Suppressor macrophage treated with lipopolysaccharide for 1 hour (primary cell): ENCODE results near the gene BPHL.
"Not testable (repeated sequence)": the region's sequence is repeated elsewhere in the genome, so short reads cannot be mapped to it uniquely, and the experiment has no call there.

Experiments used
- DNase-seq, 3 donors: peaks; one replicate each; pipeline ENCODE4 v3.0.0-alpha.2; 2020 to 2022

The BPHL gene

DNA sequence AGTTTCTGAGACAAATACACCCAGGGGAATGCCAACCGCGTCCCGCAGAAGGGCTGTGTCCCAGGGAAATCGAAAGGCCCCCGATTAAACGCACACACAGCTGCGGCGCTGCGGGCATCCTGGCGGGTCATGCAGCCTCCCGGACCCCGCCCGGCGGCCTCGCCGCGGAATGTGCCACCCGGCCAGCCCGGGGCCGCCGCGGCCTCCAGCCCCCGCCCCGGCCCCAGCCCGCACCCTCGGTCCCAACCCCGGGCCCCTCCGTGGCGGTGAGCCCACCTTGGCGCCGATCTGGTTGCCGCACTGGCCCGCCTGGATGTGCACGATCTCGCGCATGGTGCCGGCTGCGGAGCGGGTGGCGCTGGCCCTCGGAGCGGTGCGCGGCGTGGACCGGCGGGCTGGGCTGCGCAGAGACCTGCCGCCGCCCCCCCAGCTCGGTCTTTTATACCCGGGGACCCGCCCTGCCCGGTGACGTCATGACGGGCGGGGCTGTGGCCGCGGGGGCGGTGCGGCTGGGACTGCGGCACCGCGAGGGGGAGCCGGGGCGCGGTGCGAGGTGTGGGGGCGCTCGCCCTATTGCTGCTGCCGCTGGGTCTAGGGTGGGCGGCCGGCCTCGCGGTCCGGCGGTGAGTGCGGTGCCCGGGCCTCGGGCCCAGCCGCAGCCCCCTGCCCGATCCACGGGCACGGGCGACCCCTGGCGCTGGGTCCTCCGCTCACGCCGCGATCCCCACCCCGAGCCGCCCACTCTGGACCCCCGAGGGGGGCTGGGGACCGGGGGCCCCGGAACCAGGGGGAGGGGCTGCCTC lies 38.8 kb downstream of the BPHL start, which contains the start of gene TUBB2A:
Gene TUBB2A (minus strand): TSS at position 414 of the 803 bp plus-strand sequence. CDS start 81 bp downstream, at position 333.
- DNase-seq, result peak; percentile 90 to 98 (median 95)

GRCh38 chr6:3159805-3160781 lies 41.6 kb downstream of the BPHL start:
- peak; percentile 52 to 60 (median 57) for DNase-seq

DNA sequence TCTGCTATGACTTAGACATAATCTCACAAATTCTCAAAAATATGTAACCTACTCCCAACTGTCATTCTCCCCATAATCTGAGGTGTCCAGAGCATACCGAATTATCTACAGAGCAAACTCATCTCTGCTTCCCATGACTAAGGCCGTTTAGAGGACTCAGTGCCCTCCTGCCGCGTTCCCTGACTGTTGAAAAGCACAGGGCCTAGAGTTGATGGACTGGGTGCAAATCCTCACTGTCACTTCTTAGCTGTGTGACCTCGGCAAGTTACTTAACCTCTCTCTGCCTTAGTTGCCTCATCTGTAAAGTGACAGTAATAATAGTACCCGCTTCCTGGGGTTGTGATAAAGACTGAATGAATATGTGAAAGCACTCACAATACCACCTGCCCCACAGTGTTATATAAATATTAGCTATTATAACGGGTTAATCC lies 43.6 kb downstream of the BPHL start:
- no peak for DNase-seq

- peak; percentile 65 to 81 (median 69) for DNase-seq
Observed at GRCh38 chr6:3162565-3163247, 44.2 kb downstream of the BPHL start.

DNA sequence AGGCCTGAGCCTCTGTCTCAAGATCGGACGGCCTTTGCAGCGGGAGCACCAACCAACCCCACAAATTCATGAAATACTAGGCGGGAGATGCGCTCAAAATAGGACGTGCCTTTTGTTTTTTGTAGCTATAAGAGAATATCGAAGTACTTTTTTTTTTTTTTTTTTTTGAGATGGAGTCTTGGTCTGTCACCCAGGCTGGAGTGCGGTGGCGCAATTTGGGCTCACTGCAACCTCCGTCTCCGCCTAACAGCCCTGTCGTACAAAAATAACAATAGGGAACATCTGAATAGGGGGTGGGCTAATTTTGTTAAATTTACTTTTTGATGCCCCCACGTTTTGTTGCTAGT lies 44.7 kb downstream of the BPHL start:
- DNase-seq, result peak in 1 of 3 donors; percentile 61

- no peak for DNase-seq
Observed at GRCh38 chr6:3164388-3164787, 45.9 kb downstream of the BPHL start.

- DNase-seq, result peak; percentile 87 to 95 (median 93)
Observed at GRCh38 chr6:3165631-3166534, 47.4 kb downstream of the BPHL start.

DNA sequence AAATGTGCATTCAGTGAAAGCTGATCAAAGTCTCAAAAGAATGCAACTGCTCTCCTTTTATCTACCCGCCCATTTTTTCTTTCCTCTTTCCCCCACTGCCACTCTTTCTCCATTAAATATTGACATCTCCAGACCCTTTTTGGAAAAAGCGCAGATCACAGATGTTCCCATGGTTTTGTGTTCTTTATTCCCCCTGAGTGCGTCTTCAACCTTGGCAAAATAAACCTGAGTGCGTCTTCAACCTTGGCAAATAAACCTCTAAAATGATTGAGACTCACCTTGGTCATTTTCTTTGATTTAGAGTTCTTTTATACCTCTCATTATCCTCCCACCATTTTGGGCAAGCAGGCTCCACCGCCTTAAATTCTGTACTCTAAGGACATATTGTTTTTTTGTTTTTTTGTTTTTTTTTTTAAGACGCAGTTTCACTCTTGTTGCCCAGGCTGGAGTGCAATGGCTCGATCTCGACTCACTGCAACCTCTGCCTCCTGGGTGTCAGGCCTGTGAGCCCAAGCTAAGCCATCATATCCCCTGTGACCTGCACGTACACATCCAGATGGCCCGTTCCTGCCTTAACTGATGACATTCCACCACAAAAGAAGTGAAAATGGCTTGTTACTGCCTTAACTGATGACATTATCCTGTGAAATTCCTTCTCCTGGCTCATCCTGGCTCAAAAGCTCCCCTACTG lies 48.2 kb downstream of the BPHL start:
- not testable (repeated sequence) for DNase-seq

DNA sequence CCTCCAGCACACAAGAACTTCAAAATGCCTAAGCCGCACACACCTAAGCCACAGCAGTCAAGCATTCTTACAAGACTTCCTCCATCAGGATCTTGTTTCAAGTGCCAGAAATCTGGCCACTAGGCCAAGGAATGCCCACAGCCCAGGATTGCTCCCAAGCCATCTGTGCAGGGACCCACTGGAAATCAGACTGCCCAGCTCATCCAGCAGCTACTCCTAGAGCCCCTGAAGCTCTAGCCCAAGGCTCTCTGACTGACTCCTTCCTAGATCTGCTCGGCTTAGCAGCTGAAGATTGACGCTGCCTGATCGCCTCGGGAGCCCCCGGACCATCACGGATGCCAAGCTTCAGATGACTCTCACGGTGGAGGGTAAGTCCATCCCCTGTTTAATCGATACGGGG lies 49.5 kb downstream of the BPHL start:
- not testable (repeated sequence) for DNase-seq

DNA sequence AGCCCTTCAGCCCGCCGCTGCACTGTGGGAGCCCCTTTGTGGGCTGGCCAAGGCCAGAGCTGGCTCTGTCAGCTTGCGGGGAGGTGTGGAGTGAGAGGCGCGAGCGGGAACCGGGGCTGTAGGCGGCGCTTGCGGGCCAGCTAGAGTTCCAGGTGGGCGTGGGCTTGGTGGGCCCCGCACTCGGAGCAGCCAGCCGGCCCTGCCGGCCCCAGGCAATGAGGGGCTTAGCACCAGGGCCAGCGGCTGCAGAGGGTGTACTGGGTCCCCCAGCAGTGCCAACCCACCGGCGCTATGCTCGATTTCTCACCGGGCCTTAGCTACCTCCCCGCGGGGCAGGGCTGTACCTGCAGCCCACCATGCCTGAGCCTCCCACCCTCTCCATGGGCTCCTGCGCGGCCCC lies 52.2 kb downstream of the BPHL start:
- DNase-seq, result not testable (repeated sequence)

GRCh38 chr6:3171313-3172175 lies 53.0 kb downstream of the BPHL start:
- DNase-seq, result not testable (repeated sequence)

DNA sequence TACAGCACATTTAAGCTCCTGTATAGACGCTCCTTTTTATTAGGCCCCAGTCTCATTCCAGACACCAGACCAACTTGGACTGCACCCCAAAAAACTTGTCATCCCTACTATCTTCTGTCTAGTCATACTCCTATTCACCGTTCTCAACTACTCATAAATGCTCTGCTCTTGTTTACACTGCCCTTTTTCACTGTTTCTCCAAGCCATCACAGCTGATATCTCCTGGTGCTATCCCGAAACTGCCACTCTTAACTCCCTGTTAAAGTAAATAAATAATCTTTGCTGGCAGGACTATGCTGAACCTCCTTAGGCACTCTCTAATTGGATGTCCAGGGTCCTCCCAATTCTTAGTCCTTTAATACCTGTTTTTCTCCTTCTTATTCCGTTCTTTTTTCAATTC lies 54.3 kb downstream of the BPHL start:
- DNase-seq, result not testable (repeated sequence)

GRCh38 chr6:3173636-3174089 lies 55.2 kb downstream of the BPHL start:
- DNase-seq, result not testable (repeated sequence)

DNA sequence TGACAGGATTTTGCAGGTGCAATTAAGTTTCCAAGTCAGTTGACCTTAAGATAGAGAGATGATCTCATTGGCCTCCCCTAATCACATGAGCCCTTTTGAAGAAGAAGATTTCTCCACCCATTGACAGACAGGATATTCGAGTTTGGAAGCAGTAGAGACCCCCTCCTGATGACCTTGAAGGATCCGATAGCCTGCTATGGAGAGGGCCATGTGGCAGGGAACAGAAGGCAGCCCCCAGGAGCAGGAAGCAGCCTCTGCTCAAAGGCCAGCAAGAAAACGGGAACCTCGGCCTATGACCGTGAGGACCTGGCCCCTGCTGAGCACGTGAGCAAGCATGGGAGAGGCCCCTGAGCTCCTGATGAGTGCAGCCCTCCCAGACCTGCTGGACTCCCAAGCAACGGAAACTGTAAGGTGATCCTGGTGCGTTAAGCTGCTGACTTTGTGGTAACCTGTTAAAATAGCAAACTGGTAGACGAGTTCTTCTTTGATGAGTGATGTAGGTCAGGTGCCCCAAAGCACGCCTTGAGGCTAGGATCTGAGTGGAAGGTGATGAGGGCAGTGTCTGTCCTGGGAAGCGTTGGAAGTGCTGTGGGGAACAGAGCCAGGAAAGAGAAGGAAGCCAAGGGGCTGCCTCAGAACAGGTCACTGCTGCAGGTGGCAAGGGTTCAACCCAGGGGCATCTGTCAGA lies 57.3 kb downstream of the BPHL start:
- DNase-seq, result no peak

DNA sequence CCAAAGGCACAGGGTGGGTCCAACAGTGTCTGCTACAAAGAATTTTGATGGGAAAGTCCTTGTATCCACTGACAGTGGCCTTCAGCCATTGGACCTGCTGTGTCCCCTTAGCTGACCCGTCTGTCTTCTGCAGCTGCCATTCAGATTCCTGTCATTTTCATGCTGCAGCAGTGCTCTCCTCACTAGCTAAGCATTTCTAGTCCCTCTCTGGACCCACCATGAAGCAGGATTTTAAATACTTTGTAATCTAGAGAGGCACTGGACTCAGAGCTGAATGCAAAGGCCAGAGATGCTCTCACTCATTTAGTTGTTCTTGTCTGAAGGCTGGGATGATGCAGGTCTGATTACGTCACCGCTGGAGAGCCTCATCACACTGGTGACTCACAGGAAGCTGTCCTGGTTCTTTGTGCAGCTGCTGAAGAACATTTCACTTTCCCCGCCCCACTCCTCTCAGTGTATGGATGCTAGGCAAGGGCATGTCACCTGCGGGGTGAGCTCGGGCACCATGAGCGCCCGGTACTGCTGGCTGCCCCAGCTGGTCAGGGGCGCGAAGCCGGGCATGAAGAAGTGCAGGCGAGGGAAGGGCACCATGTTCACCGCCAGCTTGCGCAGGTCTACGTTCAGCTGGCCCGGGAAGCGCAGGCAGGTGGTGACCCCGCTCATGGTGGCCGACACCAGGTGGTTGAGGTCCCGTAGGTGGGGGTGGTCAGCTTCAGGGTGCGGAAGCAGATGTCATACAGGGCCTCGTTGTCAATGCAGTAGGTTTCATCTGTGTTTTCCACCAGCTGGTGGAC lies 58.2 kb downstream of the BPHL start:
- peak; percentile 90 to 93 (median 93) for DNase-seq

GRCh38 chr6:3178666-3179065 lies 60.2 kb downstream of the BPHL start:
- DNase-seq, result not testable (repeated sequence)

DNA sequence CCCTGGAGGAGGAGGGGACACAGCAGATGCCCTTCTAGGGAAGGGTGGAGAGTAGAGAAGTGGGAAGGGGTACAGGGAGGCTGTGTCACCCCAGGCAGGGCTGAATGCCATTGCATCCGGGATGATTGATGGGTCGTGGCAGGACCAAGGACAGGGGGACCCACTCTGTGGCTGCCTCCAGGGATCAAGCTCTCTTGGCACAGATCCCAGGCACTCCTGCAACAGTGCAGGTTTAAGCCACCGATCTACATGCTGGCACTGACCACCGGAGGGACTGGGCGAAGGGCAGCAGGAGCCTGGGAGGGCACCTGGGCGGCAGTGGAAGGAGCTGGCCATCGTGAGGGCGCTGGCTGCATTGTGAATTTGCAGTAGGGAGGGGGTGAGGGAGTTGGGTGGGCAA lies 61.4 kb downstream of the BPHL start:
- DNase-seq, result not testable (repeated sequence)

GRCh38 chr6:3181105-3181504 lies 62.6 kb downstream of the BPHL start:
- no peak for DNase-seq
